ENCODE results near the gene NHSL2. TPM values are rescaled to one million over a fixed set of nuclear protein-coding genes. Genes with fewer than 3 reads are reported as not detected.

Gene NHSL2
- total and polyA plus RNA-seq, 2 of the 13 experiments (the other 11 are each of a cell fraction or from before 2014, with no cell fraction given) = not detected

- no TSS peak for BruUV-seq (replicated peaks)
- Histone ChIP-seq H3K4me2 (ENCODE audit: low read depth, low read length) (no peak overlapping the region), H3K79me2 (ENCODE audit: insufficient read depth, low read length) (no peaks in the 10 kb centered on the region), H4K20me1 (ENCODE audit: insufficient read depth, low read length) (no peaks in the 10 kb centered on the region), H3K4me3 (replicated peaks in 1 of 3; ENCODE audit: insufficient read depth in 1 of 3, low read depth in 2 of 3, low read length in 3 of 3) (no peak overlapping the region), H3K9ac (ENCODE audit: insufficient read depth, low read depth, low read length) (no peak overlapping the region), H3K4me1 (ENCODE audit: insufficient read depth, low read length) (no peaks in the 10 kb centered on the region), H3K36me3 (replicated peaks in 1 of 2; ENCODE audit: control insufficient read depth in 1 of 2, insufficient read depth in 2 of 2, low read length in 2 of 2) (no peaks in the 10 kb centered on the region), H3K27me3 (ENCODE audit: control insufficient read depth in 1 of 2, insufficient read depth in 2 of 2, low read length in 2 of 2) (no peaks in the 10 kb centered on the region), H2AFZ (ENCODE audit: low read length) (no peak overlapping the region), H3K9me3 (ENCODE audit: low read length) (no peaks in the 10 kb centered on the region), H3K27ac (ENCODE audit: extremely low read length, insufficient read depth, low read length) (no peak overlapping the region)
- intact Hi-C loops (cut with micrococcal nuclease; ENCODE audit: unreplicated experiment) (no loop called here), in situ Hi-C loops (cut with HindIII; ENCODE audit: extremely low pct_ligation_motif_present, low pct_unique_long_range_greater_than_20kb) (no loop called here)
- FAIRE-seq (no peak), DNase-seq (ENCODE audit: low spot score) (no peak), ATAC-seq (no peak)
- 0% methylated on average over 2 of the region's 2 CpGs for WGBS (ENCODE audit: low lambda C conversion rate)
- POLR2A ChIA-PET = no interaction called here
- CTCF ChIA-PET (ENCODE audit: low intra/inter-chr PET ratio, low total read pairs) = no interaction called here
- TF ChIP-seq KDM3A (CRISPR knock-in tag; IDR thresholded peaks at IDR 0.05; ENCODE audit: low read depth) = no peak
- no peak for TF ChIP-seq SATB2 (CRISPR knock-in tag; IDR thresholded peaks at IDR 0.05)
- no peak for TF ChIP-seq ZNF431 (CRISPR knock-in tag; IDR thresholded peaks at IDR 0.05; ENCODE audit: borderline replicate concordance, low read depth)
- no peak for TF ChIP-seq RBFOX2 (IDR thresholded peaks at IDR 0.05; ENCODE audit: low read depth, low read length)
- TF ChIP-seq FOXK1 (CRISPR knock-in tag; IDR thresholded peaks at IDR 0.05; ENCODE audit: borderline replicate concordance, low read depth) = no peak
- TF ChIP-seq NR2F1 (CRISPR knock-in tag; IDR thresholded peaks at IDR 0.05) = no peak
- TF ChIP-seq TBL1XR1 (IDR thresholded peaks at IDR 0.05; ENCODE audit: borderline replicate concordance, low read length, partially characterized antibody) = no peak
- no peak for TF ChIP-seq YEATS2 (CRISPR knock-in tag; IDR thresholded peaks at IDR 0.05; ENCODE audit: borderline replicate concordance)
- no peak for TF ChIP-seq CENPBD1 (CRISPR knock-in tag; IDR thresholded peaks at IDR 0.05; ENCODE audit: borderline replicate concordance, low read depth)
- no peak for TF ChIP-seq NR1H2 (CRISPR knock-in tag; IDR thresholded peaks at IDR 0.05; ENCODE audit: borderline replicate concordance, low read depth)
- TF ChIP-seq KAT2B (IDR thresholded peaks at IDR 0.05; ENCODE audit: borderline replicate concordance, low read depth, low read length) = no peak
- no peak for TF ChIP-seq PHB2 (IDR thresholded peaks at IDR 0.05; ENCODE audit: partially characterized antibody)
- TF ChIP-seq CREB3 (CRISPR knock-in tag; IDR thresholded peaks at IDR 0.05) = no peak
- TF ChIP-seq CERS6 (CRISPR knock-in tag; IDR thresholded peaks at IDR 0.05) = no peak
- no peak for TF ChIP-seq TFE3 (CRISPR knock-in tag; IDR thresholded peaks at IDR 0.05)
- no peak for TF ChIP-seq TOPORS (CRISPR knock-in tag; IDR thresholded peaks at IDR 0.05)
- no peak for TF ChIP-seq ZBTB4 (CRISPR knock-in tag; IDR thresholded peaks at IDR 0.05; ENCODE audit: borderline replicate concordance)
Measured at GRCh38 chrX:72102126-72102525, 191.5 kb downstream of the NHSL2 start.

All from HepG2 (cell line).